K562 (cell line): ENCODE results near the gene AMDHD2. TPM values are rescaled to one million over a fixed set of nuclear protein-coding genes. Genes with fewer than 3 reads are reported as not detected.

Experiments
- BMI1 ChIP-seq: fragments of 150-350 bp; IDR thresholded peaks from 2 replicates; pipeline ENCODE4 v1.6.1; 2014; ENCODE audit warnings: low read length
- E4F1 ChIP-seq: fragments of 250-450 bp; sonication (Bioruptor Pico); IDR thresholded peaks from 2 replicates; pipeline ENCODE4 v1.5.0; 2021; ENCODE audit warnings: mild to moderate bottlenecking, borderline replicate concordance
- EGR1 ChIP-seq: fragments of 450-650 bp; conservative IDR thresholded peaks from 2 replicates; pipeline ENCODE4 v1.6.1; 2017; ENCODE audit warnings: mild to moderate bottlenecking
- ETV5 ChIP-seq: sonication (generic); formaldehyde crosslinking; IDR thresholded peaks from 2 replicates; pipeline ENCODE4 v1.4.0; 2020; ENCODE audit warnings: low read depth, mild to moderate bottlenecking, missing genetic modification reagents
- HSF4 ChIP-seq: fragments of 250-450 bp; sonication (Bioruptor Pico); IDR thresholded peaks from 2 replicates; pipeline ENCODE4 v2.1.2; 2022; ENCODE audit warnings: mild to moderate bottlenecking, moderate library complexity, borderline replicate concordance
- JUND ChIP-seq, 2 experiments: IDR thresholded peaks; 2 replicates in 1 of 2; 3 replicates in 1 of 2; pipeline ENCODE4 v1.6.1; 2011; ENCODE audit warnings: borderline replicate concordance in 2 of 2, low read depth in 2 of 2, low read length in 2 of 2, improper control_type of control experiment in 1 of 2, missing biosample characterization in 1 of 2, missing genetic modification characterization in 1 of 2, missing genetic modification reagents in 1 of 2
- NELFE ChIP-seq: IDR thresholded peaks from 2 replicates; pipeline ENCODE4 v1.6.1; 2011; ENCODE audit warnings: mild to moderate bottlenecking; ENCODE audit not compliant: insufficient read depth, insufficient read length
- NFIC ChIP-seq: fragments of 450-650 bp; IDR thresholded peaks from 2 replicates; pipeline ENCODE4 v1.6.1; 2017; ENCODE audit warnings: mild to moderate bottlenecking, inconsistent platforms
- PHF20 ChIP-seq: fragments of 450-650 bp; IDR thresholded peaks from 2 replicates; pipeline ENCODE4 v1.6.1; 2018; ENCODE audit not compliant: partially characterized antibody
- POLR2A ChIP-seq: fragments of 450-650 bp; conservative IDR thresholded peaks from 2 replicates; pipeline ENCODE4 v1.6.1; 2016
- POLR2G ChIP-seq: fragments of 200-400 bp; formaldehyde crosslinking; IDR thresholded peaks from 2 replicates; pipeline ENCODE4 v1.6.1; 2017; ENCODE audit warnings: low read depth, mild to moderate bottlenecking, antibody characterized with exemption, low read length, moderate library complexity
- PRPF4 ChIP-seq: fragments of 200-400 bp; formaldehyde crosslinking; IDR thresholded peaks from one replicate; pipeline ENCODE4 v1.6.1; 2017; ENCODE audit warnings: low read length, low read depth, mild to moderate bottlenecking; ENCODE audit not compliant: insufficient read depth, poor library complexity, severe bottlenecking
- RBFOX2 ChIP-seq: fragments of 200-400 bp; formaldehyde crosslinking; IDR thresholded peaks from 2 replicates; pipeline ENCODE4 v1.6.1; 2017; ENCODE audit warnings: low read depth, mild to moderate bottlenecking, low read length, moderate library complexity
- SAFB ChIP-seq: fragments of 200-400 bp; formaldehyde crosslinking; IDR thresholded peaks from 2 replicates; pipeline ENCODE4 v1.6.1; 2017; ENCODE audit warnings: low read depth, low read length, borderline replicate concordance
- SMC3 ChIP-seq: conservative IDR thresholded peaks from 2 replicates; pipeline ENCODE4 v1.6.1; 2011; ENCODE audit warnings: low read depth, low read length, improper control_type of control experiment; ENCODE audit not compliant: insufficient read depth
- SUPT5H ChIP-seq: fragments of 450-650 bp; IDR thresholded peaks from 2 replicates; pipeline ENCODE4 v1.6.1; 2016
- TAF9B ChIP-seq: fragments of 450-650 bp; IDR thresholded peaks from 2 replicates; pipeline ENCODE4 v1.6.1; 2018; ENCODE audit warnings: mild to moderate bottlenecking; ENCODE audit not compliant: partially characterized antibody
- TCFL5 ChIP-seq: fragments of 250-450 bp; sonication (Bioruptor Pico); conservative IDR thresholded peaks from 2 replicates; pipeline ENCODE4 v1.6.1; 2021; ENCODE audit warnings: mild to moderate bottlenecking, moderate library complexity, matching md5 sums
- ZFP1 ChIP-seq: fragments of 450-650 bp; formaldehyde crosslinking; IDR thresholded peaks from 2 replicates; pipeline ENCODE4 v1.4.0; 2020; ENCODE audit warnings: mild to moderate bottlenecking, mixed read lengths
- ZNF134 ChIP-seq: fragments of 250-450 bp; sonication (Bioruptor Pico); conservative IDR thresholded peaks from 2 replicates; pipeline ENCODE4 v1.4.0; 2020
- ZNF174 ChIP-seq: fragments of 250-450 bp; sonication (Bioruptor Pico); IDR thresholded peaks from 2 replicates; pipeline ENCODE4 v1.4.0; 2020; ENCODE audit warnings: mild to moderate bottlenecking
- ZNF274 ChIP-seq: IDR thresholded peaks from 2 replicates; pipeline ENCODE4 v1.6.1; 2011; ENCODE audit warnings: low read depth, mild to moderate bottlenecking, low read length, moderate library complexity, borderline replicate concordance
- polyA plus RNA-seq, 8 experiments: library from polyadenylated mRNA; depleted of rRNA in 4 of 8; stranded (reverse) in 5 of 8; unstranded in 3 of 8; fragments of >200 nt; fragmentation: Nextera tagmentation in 2 of 8; fragmentation: Illumina TruSeq in 1 of 8; extraction: Ambion mirVana in 2 of 8; extraction: Trizol in 1 of 8; gene quantifications; 2 replicates each; pipeline versions ENCODE4 v1.2.1 to v1.2.3, GENCODE V29; 2011 to 2014; ENCODE audit warnings: inconsistent platforms in 1 of 8, missing spikeins in 1 of 8
- total RNA-seq, 7 experiments: library from RNA; depleted of rRNA in 6 of 7; stranded (reverse); fragments of >200 nt in 6 of 7; fragmentation: Illumina TruSeq in 2 of 7; extraction: Trizol in 2 of 7; gene quantifications; 2 replicates each; pipeline versions ENCODE4 v1.2.1 to v1.2.3, GENCODE V29; 2011 to 2021; ENCODE audit warnings: low replicate concordance in 1 of 7

Gene AMDHD2
- total and polyA plus RNA-seq, 9 of the 15 experiments (the other 6 are each of a cell fraction or from before 2014, with no cell fraction given) = 0.38 to 56.9 (median 18.3) TPM; not detected in 1

- TF ChIP-seq E4F1 (CRISPR knock-in tag) (no peak), SUPT5H (no peak), ZNF274 (no peak), SMC3 (no peak), NFIC (no peak), ZNF174 (CRISPR knock-in tag) (no peak), SAFB (0 out of 2 replicates have a peak, but pooled peaks have one; percentile 25), BMI1 (no peak), ZFP1 (CRISPR knock-in tag) (no peak), POLR2A (no peak), ZNF134 (no peak), RBFOX2 (no peak), TAF9B (no peak), PRPF4 (no peak), PHF20 (no peak), TCFL5 (no peak), NELFE (no peak), JUND (IDR thresholded peaks at IDR 0.05; ENCODE audit: borderline replicate concordance, low read depth, low read length) (no peak), JUND (tag; IDR thresholded peaks at IDR 0.05; ENCODE audit: borderline replicate concordance, low read depth, low read length) (no peak), HSF4 (CRISPR knock-in tag) (no peak), ETV5 (CRISPR knock-in tag) (no peak), EGR1 (peak; percentile 55), POLR2G (peak; percentile 63)
- TF ChIP-seq, all 486 proteins: peak for 9
Observed at GRCh38 chr16:2471016-2471652, 49.0 kb upstream of the AMDHD2 start, which contains the start of gene NTN3 (continued).
